ENCODE results near the gene WDR37. TPM values are rescaled to one million over a fixed set of nuclear protein-coding genes. Genes with fewer than 3 reads are reported as not detected.

The WDR37 gene
- total RNA-seq, 1 experiment from 2014 or later: 10.4 TPM

- no peak for TF ChIP-seq AFF4 (CRISPR knock-in tag; IDR thresholded peaks at IDR 0.05; ENCODE audit: borderline replicate concordance)
- no peak for TF ChIP-seq ATF1 (CRISPR knock-in tag; IDR thresholded peaks at IDR 0.05)
- no peak for TF ChIP-seq CDX4 (CRISPR knock-in tag; IDR thresholded peaks at IDR 0.05; ENCODE audit: borderline replicate concordance)
- no peak for TF ChIP-seq USF2 (CRISPR knock-in tag; IDR thresholded peaks at IDR 0.05)
- TF ChIP-seq ZNF219 (CRISPR knock-in tag; IDR thresholded peaks at IDR 0.05; ENCODE audit: borderline replicate concordance): no peak
Observed at GRCh38 chr10:1022413-1022812, 33.8 kb upstream of the WDR37 start (continued).

- POLR2A ChIA-PET: no interaction called here
- Mint-ChIP-seq H3K9me3 (peaks cover 3% of the 10 kb centered on the region), H3K27ac (no peak overlapping the region), H3K27me3 (ENCODE audit: low read depth) (no peaks in the 10 kb centered on the region), H3K4me1 (0 out of 2 replicates have a peak, but pooled peaks cover 5% of the 10 kb centered on the region), H3K36me3 (peaks cover 8% of the 10 kb centered on the region), H3K4me3 (no peak overlapping the region)
- TF ChIP-seq ZNF512 (CRISPR knock-in tag; IDR thresholded peaks at IDR 0.05; ENCODE audit: borderline replicate concordance): no peak
- TF ChIP-seq NR3C1 (CRISPR knock-in tag; conservative IDR thresholded peaks at IDR 0.05; ENCODE audit: low read depth): no peak
- TF ChIP-seq MXD4 (CRISPR knock-in tag; IDR thresholded peaks at IDR 0.05; ENCODE audit: borderline replicate concordance): no peak
- TF ChIP-seq MYBL2 (CRISPR knock-in tag; IDR thresholded peaks at IDR 0.05): no peak
- TF ChIP-seq ERG (CRISPR knock-in tag; IDR thresholded peaks at IDR 0.05): no peak
- no peak for TF ChIP-seq NR2C2 (CRISPR knock-in tag; IDR thresholded peaks at IDR 0.05)
- TF ChIP-seq ZBTB43 (CRISPR knock-in tag; IDR thresholded peaks at IDR 0.05): no peak
- no peak for TF ChIP-seq FOXK1 (CRISPR knock-in tag; IDR thresholded peaks at IDR 0.05)
- TF ChIP-seq ZSCAN18 (CRISPR knock-in tag; IDR thresholded peaks at IDR 0.05): no peak
- no peak for TF ChIP-seq ESRRA (CRISPR knock-in tag; IDR thresholded peaks at IDR 0.05; ENCODE audit: borderline replicate concordance)
- no peak for TF ChIP-seq GTF2I (CRISPR knock-in tag; conservative IDR thresholded peaks at IDR 0.05)
- no peak for TF ChIP-seq ZNF416 (CRISPR knock-in tag; IDR thresholded peaks at IDR 0.05)
- CTCF ChIA-PET: no interaction called here
- no peak for DNase-seq (ENCODE audit: low spot score)
- no peak for ATAC-seq
Observed at GRCh38 chr10:1024103-1024502, 32.1 kb upstream of the WDR37 start.

Data from WTC11 (cell line).